Activated T-cell treated with anti-CD3 and anti-CD28 coated beads for 4 hours (primary cell): ENCODE measurements around the gene ACTR10.

Source experiments
- DNase-seq: peaks from one replicate; pipeline ENCODE4 v3.0.0-alpha.2; 2020

Gene ACTR10

DNA sequence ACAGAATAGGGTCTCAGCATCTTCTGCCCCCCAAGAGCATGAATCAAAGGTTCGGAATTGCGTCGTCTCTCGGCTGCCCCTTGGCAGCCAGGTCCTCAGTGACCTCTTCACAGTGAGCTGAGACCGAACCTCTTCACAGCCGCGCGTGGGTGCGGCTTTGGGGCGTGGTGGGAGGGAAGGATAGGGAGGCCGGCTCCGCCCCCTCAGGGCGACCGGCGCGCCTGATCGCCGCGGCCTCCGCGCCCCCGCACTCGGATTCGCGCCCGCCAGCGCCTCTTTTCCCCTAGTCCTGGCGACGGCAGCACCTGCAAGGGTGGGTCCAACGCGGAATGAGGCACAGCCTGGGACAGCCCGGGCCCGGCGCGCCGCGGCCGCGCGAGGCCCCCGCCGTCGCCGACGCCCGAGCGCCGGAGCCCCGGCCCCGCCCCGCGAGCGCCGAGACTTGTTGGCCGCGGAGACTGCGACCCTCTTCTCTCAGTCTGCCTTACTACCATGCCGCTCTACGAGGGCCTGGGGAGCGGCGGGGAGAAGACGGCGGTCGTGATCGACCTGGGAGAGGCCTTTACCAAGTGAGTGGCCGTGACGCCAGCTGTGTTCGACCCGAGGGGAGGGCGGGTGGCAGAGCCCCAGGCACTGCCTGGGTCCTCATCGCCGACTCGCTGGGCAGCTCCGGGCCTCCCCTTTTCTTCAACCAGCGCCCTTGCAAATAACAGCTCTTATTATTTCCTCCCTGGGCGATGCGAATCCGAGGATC lies at the start of gene ACTR10:
ACTR10 (plus strand) TSS at position 424 of the 754 bp plus-strand sequence; CDS start at position 493, 69 bp downstream.
- DNase-seq, result peak; percentile 84

DNA sequence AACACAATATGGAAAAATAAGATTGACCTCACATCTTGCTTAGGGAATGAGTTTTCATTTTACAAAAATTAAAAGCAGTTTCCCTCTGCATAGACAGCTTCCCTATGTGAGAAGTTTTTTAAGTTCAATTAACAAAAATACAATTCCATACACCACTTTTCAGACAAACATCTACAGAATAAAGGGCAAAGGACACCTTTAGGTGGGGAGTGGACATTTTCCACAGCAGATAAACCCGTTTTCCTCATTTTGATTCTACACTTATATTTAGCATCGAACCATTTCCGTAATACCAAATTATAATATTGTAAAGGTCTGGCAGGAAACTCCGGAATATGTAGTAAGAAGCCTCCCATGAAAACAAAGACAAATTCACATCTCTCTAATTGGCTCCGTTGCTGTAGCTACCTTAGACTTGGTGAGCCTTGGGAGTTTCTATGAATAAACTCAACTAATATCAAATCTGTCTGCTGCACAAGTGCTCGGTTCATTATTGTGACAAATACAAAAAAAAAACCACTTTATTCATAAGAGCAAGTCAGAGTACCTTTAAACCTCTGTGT lies 49.6 kb upstream of the ACTR10 start:
- no peak for DNase-seq

DNA sequence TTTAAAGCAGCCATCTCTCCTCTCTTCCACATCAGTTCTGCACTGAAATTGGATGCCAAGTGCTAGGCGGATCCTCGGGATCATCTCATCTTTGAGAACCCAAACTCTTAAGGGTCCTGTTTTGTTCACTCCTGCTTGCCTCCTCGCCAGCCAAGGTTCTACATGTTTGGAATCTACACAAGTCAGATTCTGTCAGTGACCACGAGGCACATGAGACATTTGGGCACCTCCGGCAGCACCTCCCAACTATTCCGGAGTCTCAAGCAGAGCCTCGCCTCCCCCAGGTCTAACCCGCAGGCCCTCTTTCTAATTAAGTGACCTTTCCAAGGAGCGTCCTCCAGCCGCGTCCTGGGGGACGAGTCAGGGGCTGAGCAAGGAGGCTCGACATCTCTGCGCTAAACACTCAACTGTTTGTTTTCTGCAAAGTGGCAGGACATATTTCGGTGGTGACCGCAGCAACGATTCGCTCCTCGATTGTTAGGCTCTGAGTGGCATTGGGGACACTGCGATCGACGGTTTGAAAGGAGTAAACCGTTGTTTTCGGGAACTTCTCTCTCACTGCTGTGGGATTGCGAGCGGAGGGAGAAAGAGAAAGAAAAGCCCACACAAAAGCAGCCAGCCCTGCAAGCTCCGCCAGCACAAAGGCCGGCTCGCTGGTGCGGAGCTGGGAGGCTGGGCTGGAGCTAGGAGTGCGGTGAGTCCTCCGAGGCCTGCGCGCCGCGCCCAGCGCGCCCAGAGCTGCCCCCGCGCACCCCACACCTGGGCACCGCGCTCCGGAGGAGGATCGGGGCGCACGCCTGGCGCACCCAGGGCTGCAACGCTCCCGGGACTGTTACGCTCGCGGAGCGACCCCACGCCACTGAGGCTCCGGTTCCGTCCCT lies 48.6 kb upstream of the ACTR10 start:
- no peak for DNase-seq

DNA sequence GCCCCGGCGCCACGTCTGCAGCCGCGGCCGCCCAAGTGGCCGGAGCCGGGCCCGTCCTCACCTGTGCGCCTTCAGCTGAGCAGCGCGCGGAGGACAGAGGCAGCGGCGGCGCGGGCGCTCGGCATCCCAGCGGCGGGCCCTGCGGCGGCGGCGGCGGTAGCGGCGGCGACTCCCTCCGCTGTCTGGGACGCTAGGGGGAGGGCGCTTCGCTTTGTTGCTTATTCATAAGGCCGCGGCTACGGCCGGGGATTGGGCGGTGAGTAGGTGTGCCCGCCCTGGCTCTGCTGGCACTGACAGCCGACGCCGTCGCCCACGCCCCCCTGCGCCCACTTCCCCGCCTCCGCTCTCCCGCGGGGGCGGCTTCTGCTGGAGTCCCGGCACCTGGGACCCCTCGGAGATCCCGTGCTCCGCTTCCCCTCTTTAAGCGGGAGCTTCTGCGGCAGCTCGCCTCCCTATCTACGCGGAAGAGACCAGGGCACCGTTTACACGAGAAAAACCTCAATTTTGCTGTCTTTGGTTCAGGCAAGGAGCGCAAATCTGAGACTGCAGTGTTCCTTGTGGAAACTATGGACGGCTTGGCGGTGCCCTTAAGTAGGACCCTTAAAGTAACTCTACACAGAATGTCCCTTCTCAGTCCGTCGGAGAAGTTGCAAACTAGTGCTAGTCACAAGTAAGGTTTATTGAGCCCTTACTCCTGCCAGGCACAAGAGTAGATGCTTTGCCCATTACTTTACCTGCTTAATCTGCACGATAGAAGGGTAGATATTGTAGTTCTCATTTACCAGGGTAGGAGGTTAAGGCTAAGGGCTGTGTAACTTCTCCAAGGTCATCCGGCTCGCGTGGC lies 47.7 kb upstream of the ACTR10 start, which contains the start of gene ARMH4:
ARMH4 (minus strand) TSS at position 200 of the 844 bp plus-strand sequence. CDS start 12,855 bp downstream, outside the sequence.
- peak; percentile 45 for DNase-seq

DNA sequence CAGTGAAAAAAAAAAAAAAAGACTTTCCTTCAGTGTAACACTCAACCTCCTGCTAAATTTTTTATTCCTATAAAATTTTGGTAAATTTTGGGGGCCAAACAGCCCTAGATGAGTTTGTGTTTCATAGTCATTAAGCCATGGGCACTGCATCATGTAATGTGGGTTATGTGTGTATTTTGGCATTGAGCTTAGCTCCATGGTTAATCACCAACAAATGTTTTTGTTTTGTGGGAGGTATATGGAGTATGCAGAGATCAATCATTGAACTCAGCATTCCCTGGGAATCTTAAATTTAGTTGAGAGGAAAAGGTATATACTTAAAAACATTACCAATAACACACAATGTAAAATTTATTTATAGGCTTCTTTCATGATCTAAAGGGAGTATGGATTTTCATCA lies 39.4 kb upstream of the ACTR10 start:
- no peak for DNase-seq

DNA sequence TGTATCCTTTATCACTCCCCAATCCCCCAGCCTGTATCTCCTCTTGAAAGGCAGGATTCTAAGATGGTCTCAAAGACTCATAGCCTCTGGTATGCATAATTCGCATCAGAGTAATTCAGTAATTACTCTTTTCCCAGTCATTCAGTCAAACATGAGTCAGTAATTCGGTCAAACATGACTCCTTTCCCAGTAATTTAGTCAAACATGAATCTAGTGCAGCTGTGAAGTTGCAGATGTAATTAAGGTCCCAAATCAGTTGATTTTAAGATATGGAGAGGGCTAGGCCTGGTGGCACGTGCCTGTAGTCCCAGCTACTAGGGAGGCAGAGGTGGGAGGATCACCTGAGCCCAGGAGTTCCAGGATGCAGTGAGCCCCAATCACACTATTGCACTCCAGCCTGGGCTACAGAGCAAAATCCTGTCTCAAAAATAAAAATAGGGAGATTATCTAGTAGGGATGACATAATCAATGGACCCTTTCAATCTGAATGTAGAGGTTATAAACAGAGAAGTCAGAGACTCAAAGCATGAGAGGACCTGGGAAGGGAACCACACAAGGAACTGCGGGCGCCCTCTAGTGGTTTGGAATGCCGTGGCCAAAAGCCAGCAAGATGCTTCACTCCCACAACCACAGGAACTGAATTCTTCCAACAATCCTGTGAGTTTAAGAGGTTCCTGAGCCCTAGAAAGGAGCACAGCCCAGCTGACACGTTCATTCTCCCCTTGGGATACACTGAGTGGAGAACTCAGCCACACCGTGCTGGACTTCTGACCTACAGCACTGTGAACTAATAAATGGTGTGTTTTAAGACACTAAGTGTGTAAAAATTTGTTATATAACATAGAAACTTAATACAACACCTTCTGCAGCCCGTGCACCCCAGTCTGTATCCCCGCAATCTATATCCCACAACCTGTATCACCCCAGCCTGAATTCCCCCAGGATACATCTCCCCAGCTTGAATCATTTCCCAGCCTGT lies 33.7 kb upstream of the ACTR10 start:
- DNase-seq, result peak; percentile 69

DNA sequence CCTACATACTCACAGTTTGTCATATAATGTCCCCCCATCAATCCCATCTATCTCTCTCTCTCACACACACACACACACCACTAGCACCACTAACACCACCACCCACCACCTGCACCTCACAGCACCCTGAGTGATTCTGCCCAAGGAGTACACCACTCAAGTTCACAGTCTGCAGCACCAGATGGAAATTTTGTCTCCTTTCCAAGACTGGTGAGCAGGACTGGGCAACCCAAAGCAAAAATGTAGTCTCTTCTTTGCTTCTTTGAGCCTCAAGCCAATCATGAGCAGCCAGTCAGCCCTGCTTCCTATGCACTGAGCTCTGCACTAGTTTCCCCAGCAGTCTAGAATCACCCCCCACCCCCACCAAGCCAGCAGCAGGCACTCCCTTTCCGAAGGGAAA lies 32.9 kb upstream of the ACTR10 start:
- DNase-seq, result no peak

DNA sequence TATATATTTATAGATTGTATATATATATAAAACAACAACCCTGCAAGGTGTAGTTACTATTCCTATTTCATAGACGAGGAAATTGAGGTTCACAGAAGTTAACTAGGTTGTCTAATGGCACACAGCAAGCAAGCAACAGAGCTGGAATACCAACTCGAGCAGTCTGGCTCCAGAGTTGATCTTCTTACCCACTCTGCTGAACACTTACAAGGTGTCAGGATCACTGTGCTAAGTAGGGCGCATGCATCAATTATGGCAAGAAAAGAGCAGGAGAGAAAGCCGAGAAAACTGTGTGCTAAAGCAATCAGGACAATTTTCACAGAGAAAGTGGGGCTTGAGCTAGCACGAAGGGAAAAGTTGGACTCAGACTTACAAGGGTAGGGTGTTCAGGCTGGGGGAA lies 32.1 kb upstream of the ACTR10 start:
- no peak for DNase-seq

DNA sequence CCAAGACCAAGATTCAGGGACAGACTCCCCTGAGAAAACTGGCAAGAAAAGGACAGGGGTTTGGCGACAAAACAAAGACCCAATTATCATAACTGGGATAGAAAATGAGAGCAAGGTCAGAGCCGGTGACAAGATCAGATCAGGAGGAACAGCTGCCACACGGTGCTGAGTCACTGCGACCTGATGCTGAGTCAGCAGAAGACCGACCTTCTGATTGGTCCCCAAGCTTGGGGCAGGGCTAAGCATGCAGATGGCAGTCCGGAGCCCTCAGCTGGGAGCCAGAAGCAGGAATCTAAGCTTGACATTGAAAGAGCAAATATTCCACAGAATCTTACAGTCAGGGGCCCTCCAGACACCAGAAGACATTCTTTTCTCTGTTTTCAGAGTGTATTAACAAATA lies 28.9 kb upstream of the ACTR10 start:
- DNase-seq, result peak; percentile 14

DNA sequence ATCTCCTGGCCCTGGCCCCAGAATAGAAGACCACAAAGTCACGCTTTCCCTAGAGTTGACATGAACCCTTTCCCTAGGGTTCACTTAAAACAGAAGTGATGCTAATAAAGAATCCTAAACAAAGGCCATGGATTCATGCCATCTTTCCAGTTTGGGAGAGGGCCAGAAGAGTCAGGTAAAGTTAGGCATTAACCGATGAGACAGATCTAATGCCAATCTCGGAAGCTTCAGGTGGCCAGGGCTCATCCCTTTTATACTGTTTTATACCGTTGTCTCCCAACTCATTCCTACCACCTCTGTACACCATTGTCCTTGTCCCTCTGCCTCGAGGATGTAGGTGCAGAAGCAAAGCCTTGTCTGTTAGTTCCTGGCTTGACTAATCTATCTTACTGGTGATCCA lies 22.8 kb upstream of the ACTR10 start:
- DNase-seq, result no peak

DNA sequence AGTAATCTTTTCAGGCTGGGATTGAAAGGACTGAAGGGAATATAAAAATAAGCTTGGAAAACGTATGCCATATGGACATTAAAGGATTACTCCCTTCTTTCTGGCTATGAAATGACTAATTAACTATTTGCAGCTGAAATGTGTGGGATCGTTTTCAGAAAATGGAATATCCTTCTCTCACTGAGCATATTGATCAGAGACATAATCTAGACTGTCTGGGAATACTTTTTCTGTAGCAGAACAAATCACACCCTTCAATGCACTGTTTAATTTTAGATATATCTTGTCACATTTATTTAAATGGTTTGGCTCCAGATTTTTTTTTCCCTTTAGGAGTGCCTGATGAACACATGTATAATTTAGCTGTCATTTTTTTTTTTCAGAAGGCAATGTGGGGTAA lies 10.8 kb upstream of the ACTR10 start:
- DNase-seq, result no peak

DNA sequence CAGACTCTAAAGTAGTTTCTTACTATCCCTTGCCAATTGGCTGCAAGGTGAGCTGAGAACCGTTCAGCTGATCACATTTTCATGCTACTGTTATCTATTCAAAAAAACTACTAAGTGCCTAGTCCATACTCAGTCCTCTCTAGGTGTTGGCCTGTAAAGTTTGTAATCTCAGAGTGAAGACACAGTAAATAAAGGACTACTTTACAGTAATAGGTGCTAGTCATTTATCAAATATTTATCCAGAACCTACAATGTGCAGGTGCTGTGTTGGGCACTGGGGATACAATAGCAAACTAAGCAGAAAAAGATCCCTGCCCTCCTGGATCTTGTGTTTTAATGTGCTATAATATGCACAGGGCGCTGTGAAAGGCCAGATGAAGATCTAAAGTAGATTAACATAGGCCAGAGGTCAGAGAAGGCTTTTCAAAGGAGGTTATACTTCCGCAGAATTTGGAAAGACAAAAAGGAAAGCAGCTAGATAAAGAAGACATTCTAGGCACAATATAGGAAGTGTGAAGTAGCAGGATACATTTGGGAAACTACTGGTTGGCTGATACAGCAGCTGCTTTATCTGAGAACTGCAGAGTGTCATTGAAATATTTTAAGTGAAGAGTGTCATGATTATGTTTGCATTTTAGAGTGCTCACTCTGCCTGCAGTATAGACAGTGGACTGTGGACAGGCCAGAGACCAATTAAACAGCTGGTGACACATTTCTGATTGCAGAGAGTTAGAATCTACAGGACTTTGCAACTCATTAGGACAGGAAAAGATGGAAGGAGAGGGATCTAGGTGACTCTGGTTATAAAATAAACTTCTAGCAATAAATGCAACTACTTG lies 8.0 kb upstream of the ACTR10 start:
- no peak for DNase-seq

DNA sequence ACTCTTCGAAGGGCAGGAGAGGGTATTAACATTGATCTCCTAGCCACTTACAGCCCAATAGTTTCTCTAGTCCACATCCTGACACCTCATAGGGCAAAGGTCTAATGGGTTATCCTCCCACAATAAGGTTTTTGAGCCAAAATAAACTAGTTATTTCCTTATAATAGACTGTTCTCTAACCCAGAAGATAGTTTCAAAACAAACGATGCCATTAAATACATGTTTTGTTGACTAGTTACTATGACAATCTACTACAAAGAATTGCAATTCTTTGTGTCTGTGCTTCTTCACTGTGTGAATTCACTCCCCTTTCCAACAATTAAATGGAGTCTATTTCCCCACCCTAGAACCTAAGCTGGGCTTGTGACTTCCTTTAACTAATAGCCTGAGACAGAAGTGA lies 6.4 kb upstream of the ACTR10 start:
- no peak for DNase-seq

DNA sequence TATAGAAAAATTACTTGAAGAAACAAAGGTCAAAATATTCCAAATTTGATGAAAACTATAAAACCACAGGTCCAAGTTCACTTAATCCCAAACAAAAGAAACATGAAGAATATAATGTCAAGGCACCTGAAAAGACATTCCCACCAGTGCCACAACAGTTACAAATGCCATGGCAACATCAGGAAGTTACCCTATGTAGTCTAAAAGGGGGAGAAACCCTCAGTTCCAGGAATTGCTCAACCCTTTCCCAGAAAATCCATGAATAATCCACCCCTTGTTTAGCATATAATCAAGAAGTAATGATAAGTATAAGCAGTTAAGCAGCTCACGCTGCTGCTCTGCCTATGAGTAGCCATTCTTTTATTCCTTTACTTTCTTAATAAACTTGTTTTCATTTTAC lies 3.8 kb upstream of the ACTR10 start:
- no peak for DNase-seq

DNA sequence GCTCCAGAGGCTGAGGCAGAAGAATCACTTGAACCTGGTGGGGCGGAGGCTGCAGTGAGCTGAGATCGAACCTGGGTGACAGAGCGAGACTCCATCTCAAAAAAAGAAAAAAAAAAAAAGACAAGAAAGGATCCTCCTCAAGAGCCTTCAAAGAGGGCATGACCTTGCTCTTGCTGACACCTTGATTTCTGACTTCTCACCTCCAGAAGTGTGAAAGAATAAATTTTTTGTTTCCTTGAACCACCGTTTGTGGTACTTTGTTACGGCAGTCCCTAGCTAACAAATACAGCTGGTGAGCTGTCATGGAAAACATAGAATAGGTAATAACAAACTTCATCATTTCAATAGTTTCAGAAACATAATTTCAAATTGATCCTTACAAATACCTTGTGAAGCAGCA lies 1.9 kb upstream of the ACTR10 start:
- no peak for DNase-seq

DNA sequence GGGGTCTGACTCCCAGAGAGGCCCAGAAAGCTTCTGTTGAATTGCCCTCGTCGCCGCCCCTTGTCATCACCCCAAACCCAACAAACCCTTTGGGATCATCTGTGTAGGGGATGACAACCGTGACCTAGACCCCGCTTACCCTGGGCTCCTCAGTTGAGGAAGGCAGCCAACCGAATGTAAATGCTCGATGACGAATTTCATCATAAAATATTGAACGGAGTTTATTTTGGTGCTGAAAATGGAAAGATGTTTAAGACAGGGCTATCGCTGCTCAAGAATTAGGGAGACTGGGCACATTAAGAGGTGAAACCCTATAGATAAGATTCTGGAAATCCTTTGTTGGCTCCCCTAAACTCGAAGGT lies 512 bp downstream of the ACTR10 start:
- no peak for DNase-seq

DNA sequence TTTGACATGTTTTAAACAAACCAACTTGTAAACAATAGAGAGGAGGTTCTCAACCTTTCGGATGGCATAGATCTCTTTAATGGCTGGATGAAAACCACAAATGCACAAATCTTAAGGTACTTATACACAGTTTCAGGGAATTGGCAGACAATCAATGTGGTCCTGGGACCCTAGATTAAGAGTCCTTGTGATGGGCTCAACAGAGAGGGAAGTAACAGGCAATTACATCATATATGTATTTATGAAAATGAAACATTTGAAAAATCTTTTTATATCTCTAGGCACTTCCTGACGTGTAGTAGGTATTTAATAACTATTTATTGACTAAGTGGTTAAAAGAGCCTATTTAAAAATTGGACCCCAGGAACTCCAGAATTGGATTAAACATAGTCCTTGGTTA lies 897 bp downstream of the ACTR10 start:
- no peak for DNase-seq

DNA sequence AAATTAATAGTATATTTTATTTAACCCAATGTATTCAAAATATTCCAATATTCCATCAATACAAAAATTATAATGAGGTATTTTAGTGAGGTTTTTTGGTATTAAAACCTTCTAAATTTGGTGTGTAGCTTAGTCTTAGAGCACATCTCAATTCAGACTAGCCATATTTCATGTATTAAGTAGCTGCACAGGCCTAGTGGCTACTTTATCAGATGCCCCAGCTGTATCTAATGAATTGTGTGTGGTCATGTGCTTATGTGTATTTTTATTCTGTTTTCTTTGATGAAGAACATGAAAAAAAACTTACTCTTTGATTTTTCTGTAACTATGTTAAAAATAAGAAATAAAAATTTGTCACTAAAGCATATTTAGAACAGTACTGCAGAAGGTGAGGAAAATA lies 13.2 kb downstream of the ACTR10 start:
- no peak for DNase-seq

DNA sequence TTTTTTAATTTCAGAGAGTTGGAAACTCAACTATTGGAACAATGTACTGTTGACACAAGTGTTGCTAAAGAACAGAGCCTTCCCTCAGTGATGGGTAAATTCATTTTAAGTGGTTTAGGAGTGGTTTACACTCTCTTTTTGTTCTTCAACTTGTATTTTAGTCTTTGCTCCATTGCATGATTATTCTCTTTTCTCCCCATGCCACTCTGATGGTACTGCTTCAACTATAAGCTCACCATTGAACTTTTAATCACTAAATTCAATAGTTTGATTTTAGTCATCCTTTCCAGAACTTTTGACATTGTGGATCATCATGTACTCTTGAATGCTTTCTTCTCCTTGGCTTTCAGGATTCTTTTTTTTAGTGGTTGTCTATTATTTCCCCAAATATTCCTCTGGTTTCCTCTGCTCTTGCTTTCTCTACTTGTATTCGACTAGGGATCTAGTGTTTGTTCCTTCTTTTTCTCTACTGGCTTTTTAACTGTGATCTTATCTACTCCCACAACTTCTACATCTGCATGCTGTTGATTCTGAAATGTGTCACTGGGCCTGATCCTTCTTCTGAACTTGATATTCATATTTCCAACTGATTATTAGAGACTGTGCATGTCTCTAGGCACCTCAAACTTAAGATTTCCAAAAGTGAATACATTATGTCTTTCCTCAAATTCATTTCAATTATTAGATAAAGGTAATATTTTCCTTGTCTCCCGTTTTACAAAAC lies 15.4 kb downstream of the ACTR10 start:
- no peak for DNase-seq

DNA sequence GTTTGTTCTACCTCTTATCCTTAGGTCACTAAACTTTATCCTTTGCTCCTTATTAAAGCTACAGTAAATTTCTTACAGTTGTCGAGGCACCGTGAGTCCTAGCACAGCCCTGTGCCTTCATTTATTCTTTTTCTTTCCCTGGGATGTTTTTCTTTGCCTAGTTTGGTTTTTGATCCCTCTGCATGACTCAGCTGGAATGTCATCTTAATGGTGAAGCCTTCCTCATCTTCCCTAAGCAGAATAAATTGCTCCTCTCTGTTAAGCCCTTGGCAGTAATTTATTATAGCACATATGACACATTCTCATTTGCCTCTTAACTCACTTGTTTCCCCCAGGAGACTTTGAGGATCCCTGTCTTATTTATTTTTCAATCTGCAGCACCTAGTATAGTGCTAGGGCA lies 16.6 kb downstream of the ACTR10 start:
- DNase-seq, result no peak
